Urinary bladder (tissue), 4 donors: ENCODE data around the gene NHS. TPM values are rescaled to one million over a fixed set of nuclear protein-coding genes. Genes with fewer than 3 reads are reported as not detected.
A peak's percentile ranks its signal among the peaks of the same experiment; 100 is the strongest.

Experiments used
- DNase-seq: peaks from one replicate; pipeline ENCODE4 v3.0.0-alpha.2; 2015; ENCODE audit errors: extremely low spot score
- H3K27ac ChIP-seq: one replicate; pipeline ENCODE4 v1.5.1; 2013; ENCODE audit warnings: low read depth, mild to moderate bottlenecking, moderate library complexity
- H3K36me3 ChIP-seq: one replicate; pipeline ENCODE4 v1.6.1; 2013; ENCODE audit warnings: mild to moderate bottlenecking, moderate library complexity; ENCODE audit not compliant: insufficient read depth
- H3K4me1 ChIP-seq: one replicate; pipeline ENCODE4 v1.6.1; 2013; ENCODE audit warnings: mild to moderate bottlenecking, moderate library complexity; ENCODE audit not compliant: insufficient read depth
- H3K4me3 ChIP-seq: one replicate; pipeline ENCODE4 v1.5.1; 2013; ENCODE audit warnings: low read depth, low read length
- WGBS: extraction: QIAGEN DNeasy Blood & Tissue Kit; methylation state at CpG from one replicate; pipeline ENCODE4 v1.1.7; 2013; 5-methylcytosine and 5-hydroxymethylcytosine counted together
- polyA plus RNA-seq: library from polyadenylated mRNA; stranded (reverse); fragments of 200-250 nt; gene quantifications from one replicate; pipeline ENCODE4 v1.2.3, GENCODE V29; 2013
- total RNA-seq: library from RNA; depleted of rRNA; stranded (reverse); fragments of >200 nt; gene quantifications from one replicate; pipeline ENCODE4 v1.2.3, GENCODE V29; 2014
- donor health status: healthy with polysubstance abuse.
- donor health status: healthy.

Gene NHS
- 7.8 TPM for total RNA-seq
- 4.2 TPM for polyA plus RNA-seq

DNA sequence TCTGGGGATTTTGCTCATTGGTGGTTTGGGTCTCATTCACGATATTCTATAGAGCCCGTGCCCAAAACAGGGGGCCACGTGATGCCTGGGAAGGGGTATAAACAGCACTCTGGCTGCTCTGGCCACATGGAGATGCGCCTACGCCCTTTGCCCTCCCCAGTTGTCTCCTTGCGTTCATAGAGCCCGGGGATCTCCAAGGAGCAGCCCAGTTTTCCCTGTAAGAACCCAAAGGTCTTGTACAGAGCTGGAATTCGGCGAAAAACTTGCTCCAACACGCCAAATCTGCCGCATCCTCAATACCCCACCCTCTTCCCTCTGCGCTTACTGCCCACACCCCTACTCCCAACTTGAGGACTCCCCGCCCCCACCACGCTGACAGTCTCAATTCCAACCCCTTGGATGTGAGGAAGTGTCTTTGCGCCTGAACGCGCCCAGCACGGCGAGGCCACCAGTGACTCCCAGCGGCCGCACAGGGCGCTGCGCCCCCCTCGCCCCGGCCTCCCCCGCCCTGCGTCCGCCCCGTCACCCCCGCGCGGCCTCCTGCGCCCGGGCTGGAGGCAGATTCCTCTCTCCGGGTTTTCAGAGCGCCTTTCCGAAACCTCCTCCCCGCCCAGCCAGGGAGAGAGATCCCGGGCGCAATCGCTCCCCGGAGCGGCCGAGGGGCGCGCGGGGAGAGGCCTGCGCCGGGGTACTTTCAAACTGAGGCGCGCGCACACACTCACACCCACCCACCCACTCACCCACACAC is at the start of gene NHS:
Gene NHS, plus strand, starts transcription at position 582 of the 748 bp plus-strand sequence. CDS start 558 bp downstream, outside the sequence.
- WGBS = under 1% methylated on average over 52 of the region's 52 CpGs
- Histone ChIP-seq H3K36me3 (no peaks in the 10 kb centered on the region), H3K27ac (peak within 1 kb of the TSS; percentile 50), H3K4me3 (peak within 1 kb of the TSS; percentile 66), H3K4me1 (no peaks in the 10 kb centered on the region)
- DNase-seq = no peak

DNA sequence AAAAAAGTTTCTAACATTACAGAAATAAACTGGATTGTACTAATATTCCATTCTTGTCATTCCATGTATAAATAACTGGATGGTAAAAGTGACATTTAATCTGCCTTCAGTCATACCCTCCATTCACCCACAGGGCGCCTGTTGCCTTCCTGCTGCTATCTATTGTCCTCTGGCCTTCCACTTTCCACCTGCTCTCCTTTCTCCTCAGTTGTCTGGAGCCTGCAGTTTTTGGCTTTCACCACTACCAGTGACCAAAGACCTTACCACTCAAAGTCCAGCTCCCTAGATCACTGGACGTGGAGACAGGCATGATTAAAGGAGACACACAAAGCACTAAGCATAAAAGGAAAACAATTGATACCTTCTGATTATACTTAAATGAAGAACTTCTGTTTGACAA is 46.2 kb upstream of the NHS start:
- no peak for DNase-seq
- no peaks in the 10 kb centered on the region for H3K4me1 ChIP-seq
- no peak overlapping the region for H3K27ac ChIP-seq
- H3K36me3 ChIP-seq = no peaks in the 10 kb centered on the region
- H3K4me3 ChIP-seq = no peak overlapping the region
- 86% methylated on average over 2 of the region's 2 CpGs for WGBS

DNA sequence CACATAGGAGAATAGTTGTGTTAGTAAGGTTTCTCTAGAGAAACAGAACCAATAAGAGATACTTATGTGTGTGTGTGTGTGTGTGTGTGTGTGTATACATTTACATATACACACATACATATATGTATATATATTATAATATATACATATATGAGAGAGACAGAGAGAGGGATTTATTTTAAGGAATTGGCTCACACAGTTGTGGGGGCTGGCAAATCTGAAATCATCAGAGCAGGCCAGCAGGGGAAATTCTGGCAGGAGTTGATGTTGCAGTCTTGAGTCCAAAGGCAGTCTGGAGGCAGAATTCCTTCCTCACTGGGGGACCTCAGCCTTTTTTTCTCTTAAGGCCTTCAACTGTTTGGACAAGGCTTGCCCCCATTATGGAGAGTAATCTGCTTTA is 38.6 kb upstream of the NHS start:
- H3K4me3 ChIP-seq = no peak overlapping the region
- no peak for DNase-seq
- no peaks in the 10 kb centered on the region for H3K4me1 ChIP-seq
- H3K36me3 ChIP-seq = no peaks in the 10 kb centered on the region
- no peak overlapping the region for H3K27ac ChIP-seq

- WGBS = 81% methylated on average over 4 of the region's 4 CpGs
- H3K4me3 ChIP-seq = no peak overlapping the region
- H3K27ac ChIP-seq = no peak overlapping the region
- DNase-seq = no peak
- no peaks in the 10 kb centered on the region for H3K36me3 ChIP-seq
- H3K4me1 ChIP-seq = no peaks in the 10 kb centered on the region
Measured at GRCh38 chrX:17355976-17356375, 19.0 kb upstream of the NHS start.

- Histone ChIP-seq H3K4me1 (no peaks in the 10 kb centered on the region), H3K4me3 (no peak overlapping the region), H3K36me3 (no peaks in the 10 kb centered on the region), H3K27ac (no peak overlapping the region)
- no peak for DNase-seq
- 34% methylated on average over 3 of the region's 3 CpGs for WGBS
Measured at GRCh38 chrX:17359500-17359899, 15.5 kb upstream of the NHS start.

- DNase-seq = no peak
- no peak overlapping the region for H3K27ac ChIP-seq
- H3K4me1 ChIP-seq = no peaks in the 10 kb centered on the region
- 73% methylated on average over 14 of the region's 14 CpGs for WGBS
- H3K4me3 ChIP-seq = no peak overlapping the region
- no peaks in the 10 kb centered on the region for H3K36me3 ChIP-seq
Measured at GRCh38 chrX:17361620-17362019, 13.4 kb upstream of the NHS start.

- WGBS = 57% methylated on average over 3 of the region's 3 CpGs
- Histone ChIP-seq H3K4me3 (no peak overlapping the region), H3K36me3 (no peaks in the 10 kb centered on the region), H3K27ac (no peak overlapping the region), H3K4me1 (no peaks in the 10 kb centered on the region)
- DNase-seq = no peak
Measured at GRCh38 chrX:17368002-17368401, 7.0 kb upstream of the NHS start.

GRCh38 chrX:17369309-17369708 is 5.7 kb upstream of the NHS start:
- Histone ChIP-seq H3K4me3 (no peak overlapping the region), H3K36me3 (no peaks in the 10 kb centered on the region), H3K27ac (no peak overlapping the region), H3K4me1 (no peaks in the 10 kb centered on the region)
- WGBS = 60% methylated on average over 6 of the region's 6 CpGs
- DNase-seq = no peak

DNA sequence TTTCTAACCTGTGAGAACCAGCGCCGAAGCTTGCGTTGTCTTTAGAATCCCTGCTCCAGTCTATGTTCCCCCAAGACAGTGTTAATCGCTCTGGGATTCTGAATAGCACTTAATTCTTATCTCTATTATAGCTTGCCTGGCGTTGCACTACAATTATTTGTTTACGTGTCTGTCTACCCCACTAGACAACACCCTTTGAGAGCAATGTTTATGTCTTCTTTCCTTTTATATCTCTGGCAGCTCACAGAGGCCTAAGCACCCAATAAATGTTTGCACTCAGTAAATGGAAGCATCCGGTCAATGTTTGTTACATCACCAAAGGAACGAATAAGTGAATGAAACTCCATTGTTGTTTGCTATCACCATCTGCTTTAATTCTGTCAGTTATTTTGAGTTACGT is 4.8 kb upstream of the NHS start:
- Histone ChIP-seq H3K27ac (no peak overlapping the region), H3K4me3 (no peak overlapping the region), H3K36me3 (no peaks in the 10 kb centered on the region), H3K4me1 (no peaks in the 10 kb centered on the region)
- WGBS = 39% methylated on average over 9 of the region's 9 CpGs
- DNase-seq = no peak

GRCh38 chrX:17372052-17372451 is 2.9 kb upstream of the NHS start:
- DNase-seq = no peak
- Histone ChIP-seq H3K27ac (no peak overlapping the region), H3K4me1 (no peaks in the 10 kb centered on the region), H3K36me3 (no peaks in the 10 kb centered on the region), H3K4me3 (no peak overlapping the region)
- 89% methylated on average over 8 of the region's 8 CpGs for WGBS

DNA sequence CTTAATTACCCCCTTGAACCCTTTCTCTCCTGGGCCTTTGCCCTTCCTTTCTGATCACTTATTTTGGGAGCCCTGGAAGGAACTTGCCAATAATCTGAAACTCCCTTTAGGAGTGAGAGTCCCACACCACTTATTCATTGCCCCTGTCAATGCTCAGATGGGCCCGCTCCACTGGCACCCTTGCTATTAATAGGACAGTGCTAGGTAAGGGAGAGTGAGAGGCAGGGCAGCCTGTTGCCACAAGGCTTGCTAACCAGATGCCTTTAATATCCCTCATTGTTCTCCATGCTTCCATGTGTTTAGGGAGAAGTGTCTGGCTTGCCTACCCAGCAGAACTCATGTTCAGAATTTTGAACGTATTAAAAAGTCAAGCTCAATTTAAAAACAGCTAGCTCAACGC is 1.7 kb upstream of the NHS start:
- 64% methylated on average over 3 of the region's 3 CpGs for WGBS

DNA sequence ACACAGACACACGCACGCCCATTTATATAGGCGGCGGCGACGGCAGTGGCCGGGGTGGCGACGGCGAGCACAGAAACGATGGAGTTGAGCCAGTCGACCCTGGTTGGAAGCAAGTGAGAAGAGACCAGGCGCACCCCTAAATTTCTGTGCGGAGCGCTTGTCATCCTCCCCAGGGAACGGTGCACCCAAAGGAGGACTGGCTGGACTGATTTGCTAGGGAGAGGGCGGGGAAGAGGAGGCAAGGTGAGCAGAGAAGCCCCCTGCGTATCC is 302 bp downstream of the NHS start:
- H3K4me1 ChIP-seq = no peaks in the 10 kb centered on the region
- H3K4me3 ChIP-seq = peak overlapping the region; percentile 66
- no peaks in the 10 kb centered on the region for H3K36me3 ChIP-seq
- peak overlapping the region; percentile 50 for H3K27ac ChIP-seq
- WGBS = under 1% methylated on average over 18 of the region's 18 CpGs
- DNase-seq = no peak

More for the DNA sequence above, 1.7 kb upstream of the NHS start:
- no peaks in the 10 kb centered on the region for H3K36me3 ChIP-seq
- DNase-seq = no peak
- H3K27ac ChIP-seq = no peak overlapping the region
- H3K4me1 ChIP-seq = no peaks in the 10 kb centered on the region
- no peak overlapping the region for H3K4me3 ChIP-seq

GRCh38 chrX:17375637-17376430 is 834 bp downstream of the NHS start:
- Histone ChIP-seq H3K4me3 (peak overlapping the region; percentile 66), H3K4me1 (no peaks in the 10 kb centered on the region), H3K36me3 (no peaks in the 10 kb centered on the region), H3K27ac (no peak overlapping the region)
- DNase-seq = no peak
- WGBS = under 1% methylated on average over 102 of the region's 103 CpGs

DNA sequence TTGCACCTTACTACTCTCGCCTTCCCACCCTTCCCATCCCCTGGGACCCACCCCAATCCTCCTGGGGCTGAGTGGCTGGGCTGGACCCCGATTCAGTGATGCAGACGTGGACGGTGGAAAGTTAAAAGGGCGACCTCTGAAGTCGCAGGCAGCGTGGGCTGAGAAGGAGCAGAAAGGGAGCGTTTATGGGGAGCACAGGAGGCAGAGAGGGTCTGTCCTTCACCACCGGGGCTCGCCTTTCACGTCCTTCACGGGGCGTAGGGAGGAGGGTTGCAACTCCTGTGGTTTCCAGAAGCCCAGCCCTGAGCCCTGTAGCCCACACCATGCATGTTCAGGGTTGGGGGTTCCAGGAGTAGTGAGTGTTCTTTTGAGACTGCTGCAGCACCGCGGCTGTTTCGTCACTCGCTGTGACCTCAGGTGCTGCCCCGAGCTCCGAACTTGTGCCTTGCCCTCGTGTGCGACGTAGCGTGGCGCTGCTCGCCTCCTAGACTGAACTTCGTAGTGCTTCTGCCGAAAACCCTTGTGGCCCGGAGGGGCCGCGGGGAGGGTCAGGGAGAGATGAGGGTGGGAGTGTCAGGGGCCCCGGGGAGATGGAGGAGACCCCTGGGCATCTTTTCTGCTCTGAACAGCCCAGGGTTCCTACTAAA is 1.6 kb downstream of the NHS start:
- H3K4me1 ChIP-seq = no peaks in the 10 kb centered on the region
- WGBS = under 1% methylated on average over 31 of the region's 31 CpGs
- H3K36me3 ChIP-seq = no peaks in the 10 kb centered on the region
- no peak for DNase-seq
- peak overlapping the region; percentile 66 for H3K4me3 ChIP-seq
- no peak overlapping the region for H3K27ac ChIP-seq
